AG09319 (cell line): ENCODE measurements around the gene LIMS1.

Source experiments
- DNase-seq: peaks from one replicate; pipeline ENCODE4 v3.0.0-alpha.2; 2010; ENCODE audit warnings: low read depth; ENCODE audit errors: extremely low read depth
- TF ChIP-seq, protein P1 (sequence below): IDR thresholded peaks from 2 replicates; pipeline ENCODE4 v1.5.1; 2011; ENCODE audit warnings: low read depth, mild to moderate bottlenecking, inconsistent platforms, low read length, moderate library complexity

LIMS1 gene

DNA sequence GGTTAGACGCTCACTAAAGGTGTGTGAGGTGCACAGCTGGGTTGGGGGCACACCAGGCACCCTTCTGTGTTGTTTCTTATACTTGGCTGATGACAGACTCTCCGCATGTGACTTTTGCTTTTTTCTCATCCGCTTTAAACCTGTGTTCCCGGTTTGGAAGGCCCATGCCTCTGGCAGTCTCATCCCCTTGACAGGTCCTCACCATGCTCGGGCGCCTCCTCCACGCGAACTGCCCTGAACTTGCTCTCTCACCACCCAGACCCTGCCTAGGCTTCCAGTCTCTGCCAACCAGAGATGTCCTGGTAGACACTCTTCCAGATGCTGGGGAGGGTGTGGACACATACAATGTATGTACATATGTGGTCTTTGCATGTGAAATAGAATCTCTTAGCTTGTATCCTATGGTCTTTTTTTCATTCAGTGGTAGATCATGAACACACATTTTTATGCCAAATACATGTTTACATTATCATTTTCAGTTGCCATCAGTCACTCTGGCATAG lies 79.8 kb downstream of the LIMS1 start:
- TF ChIP-seq, protein P1, sequence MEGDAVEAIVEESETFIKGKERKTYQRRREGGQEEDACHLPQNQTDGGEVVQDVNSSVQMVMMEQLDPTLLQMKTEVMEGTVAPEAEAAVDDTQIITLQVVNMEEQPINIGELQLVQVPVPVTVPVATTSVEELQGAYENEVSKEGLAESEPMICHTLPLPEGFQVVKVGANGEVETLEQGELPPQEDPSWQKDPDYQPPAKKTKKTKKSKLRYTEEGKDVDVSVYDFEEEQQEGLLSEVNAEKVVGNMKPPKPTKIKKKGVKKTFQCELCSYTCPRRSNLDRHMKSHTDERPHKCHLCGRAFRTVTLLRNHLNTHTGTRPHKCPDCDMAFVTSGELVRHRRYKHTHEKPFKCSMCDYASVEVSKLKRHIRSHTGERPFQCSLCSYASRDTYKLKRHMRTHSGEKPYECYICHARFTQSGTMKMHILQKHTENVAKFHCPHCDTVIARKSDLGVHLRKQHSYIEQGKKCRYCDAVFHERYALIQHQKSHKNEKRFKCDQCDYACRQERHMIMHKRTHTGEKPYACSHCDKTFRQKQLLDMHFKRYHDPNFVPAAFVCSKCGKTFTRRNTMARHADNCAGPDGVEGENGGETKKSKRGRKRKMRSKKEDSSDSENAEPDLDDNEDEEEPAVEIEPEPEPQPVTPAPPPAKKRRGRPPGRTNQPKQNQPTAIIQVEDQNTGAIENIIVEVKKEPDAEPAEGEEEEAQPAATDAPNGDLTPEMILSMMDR, result no peak

DNA sequence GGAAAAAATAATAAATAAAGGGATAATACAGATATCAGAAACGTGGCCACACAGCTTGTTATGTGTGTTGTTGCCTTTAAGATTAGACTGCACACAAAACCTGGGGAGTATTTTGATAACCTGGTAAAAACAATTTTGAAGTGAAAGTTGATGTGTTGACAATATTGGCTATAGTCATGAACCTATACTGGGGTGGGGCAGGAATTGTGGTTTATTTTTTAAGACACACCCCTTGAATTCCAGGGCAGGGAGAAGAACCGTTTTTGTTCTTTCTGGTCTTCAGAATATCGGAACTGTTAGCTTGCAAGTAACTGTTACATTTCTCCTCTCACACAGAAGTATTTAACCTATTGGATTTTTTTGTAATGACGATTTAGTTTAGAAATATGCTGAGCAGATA lies 80.4 kb downstream of the LIMS1 start:
- TF ChIP-seq, protein P1, result no peak
- DNase-seq, result no peak

More for the DNA sequence above, 79.8 kb downstream of the LIMS1 start:
- DNase-seq, result no peak

DNA sequence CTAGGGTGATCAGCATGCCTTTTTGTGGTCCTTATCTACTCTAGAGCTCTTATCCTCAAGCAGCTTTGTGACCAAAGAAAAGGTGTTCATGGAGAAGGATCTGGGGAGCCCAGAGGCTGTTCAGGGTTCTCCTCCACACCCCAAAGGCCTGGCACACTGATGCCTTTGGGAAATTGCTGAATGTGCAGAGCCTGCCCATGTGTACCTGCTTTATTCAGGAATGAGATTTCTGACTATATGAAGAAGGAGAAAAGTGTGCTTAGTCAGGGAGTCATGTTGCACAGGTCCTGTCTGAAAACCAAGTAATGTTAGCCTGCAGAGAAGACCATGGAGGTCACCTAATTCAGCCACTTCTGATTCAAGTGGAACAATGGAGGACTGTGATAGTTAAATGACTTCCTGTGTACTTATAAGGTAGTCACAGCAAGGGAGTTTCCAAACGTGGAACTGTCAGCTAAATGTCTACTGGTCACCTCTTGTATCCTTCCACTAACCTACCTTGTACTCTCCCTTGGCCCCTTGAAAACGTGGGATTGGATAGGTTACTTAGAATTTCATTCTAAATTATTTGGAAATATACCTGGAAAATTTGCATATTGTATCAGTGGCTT lies 81.3 kb downstream of the LIMS1 start:
- TF ChIP-seq, protein P1, result no peak
- DNase-seq, result no peak

DNA sequence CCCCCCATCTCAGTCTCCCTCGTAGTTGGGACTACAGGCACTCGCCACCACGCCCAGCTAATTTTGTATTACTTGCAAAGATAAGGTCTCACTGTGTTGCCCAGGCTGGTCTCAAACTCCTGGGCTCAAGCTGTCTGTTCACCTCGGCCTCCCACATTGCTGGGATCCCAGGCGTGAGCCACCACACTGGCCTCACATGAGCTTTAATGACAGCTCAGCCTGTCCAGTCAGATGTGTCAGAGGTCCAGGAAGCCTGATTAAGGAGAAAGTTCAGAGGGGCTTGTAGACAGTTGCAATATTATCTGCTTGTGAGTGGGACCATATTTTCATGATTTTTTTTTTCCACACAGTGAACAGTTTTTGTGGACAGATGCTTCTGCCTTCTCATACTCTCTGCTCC lies 82.0 kb downstream of the LIMS1 start:
- no peak for DNase-seq
- TF ChIP-seq, protein P1, result no peak

DNA sequence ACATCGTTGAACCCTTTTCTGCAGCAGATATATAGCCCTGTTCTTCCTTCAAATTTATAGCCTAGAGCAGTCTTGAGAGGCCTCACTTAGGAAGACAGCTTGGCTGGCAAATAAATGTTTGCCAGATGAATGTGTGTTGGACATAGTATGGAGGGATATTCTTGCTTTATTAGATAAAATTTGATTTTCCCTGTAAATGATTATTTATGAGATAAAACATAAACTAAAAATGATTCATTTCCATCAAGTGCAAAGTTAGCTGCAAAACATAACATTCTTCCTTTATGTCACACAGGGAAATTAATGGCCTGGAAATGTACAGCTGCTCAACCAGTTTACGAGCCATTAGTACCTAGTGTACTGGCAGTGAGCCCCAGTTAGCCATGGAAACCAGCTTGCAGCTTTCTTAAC lies 82.5 kb downstream of the LIMS1 start:
- TF ChIP-seq, protein P1, result no peak
- DNase-seq, result no peak

DNA sequence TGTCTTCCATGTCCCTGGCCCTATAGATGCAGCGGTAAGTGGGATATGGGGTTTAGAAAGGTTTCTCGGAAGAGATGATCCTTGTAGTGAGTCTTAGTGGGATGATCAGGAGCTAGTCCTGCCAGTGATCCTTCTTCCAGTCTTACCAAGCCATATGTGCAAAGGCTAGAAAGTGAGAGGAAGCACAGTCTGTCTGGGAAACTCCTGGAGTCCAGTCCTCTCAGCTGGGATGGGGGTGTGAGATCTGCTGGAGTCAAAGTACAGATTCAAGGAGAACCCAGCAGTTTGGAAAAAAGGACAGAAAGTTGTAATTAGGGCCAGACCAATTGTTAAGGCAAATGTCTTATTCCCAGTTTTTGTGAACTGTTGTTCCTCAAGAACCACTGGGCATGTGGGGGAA lies 83.3 kb downstream of the LIMS1 start:
- no peak for DNase-seq
- TF ChIP-seq, protein P1, result no peak

DNA sequence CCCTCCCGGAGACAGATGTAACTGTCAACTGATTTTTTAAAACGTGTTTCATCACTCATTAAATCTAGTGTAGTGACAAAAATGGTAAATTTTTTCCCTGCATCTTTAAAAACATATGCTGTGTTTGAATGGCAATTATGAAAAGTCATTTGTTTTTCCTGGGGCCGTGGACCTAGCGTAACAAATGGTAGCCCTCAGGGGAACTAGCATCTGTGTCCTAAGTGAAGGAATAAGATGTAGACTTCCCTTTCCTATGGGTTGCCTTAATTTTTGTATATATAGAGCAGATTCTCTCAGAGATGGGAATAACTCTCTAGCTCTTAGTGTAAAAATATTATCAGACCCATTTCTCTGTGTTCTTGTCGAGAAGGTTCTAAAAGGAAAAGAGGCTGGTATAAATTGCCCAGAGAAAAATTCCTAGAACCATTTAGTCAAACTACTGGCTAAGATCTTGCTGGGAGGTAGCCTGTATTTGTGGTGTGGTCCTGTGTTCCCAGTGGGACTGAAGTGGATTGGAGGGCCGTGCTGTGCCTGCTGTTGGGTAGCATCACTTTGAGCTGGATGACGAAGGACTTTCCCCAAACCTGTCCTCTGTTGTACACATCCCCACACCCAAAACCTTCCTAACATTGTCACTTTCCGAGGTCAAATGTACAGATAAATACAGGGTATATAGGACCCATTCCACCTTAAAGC lies 85.8 kb downstream of the LIMS1 start:
- TF ChIP-seq, protein P1, result no peak

More for the DNA sequence above, 85.8 kb downstream of the LIMS1 start:
- no peak for DNase-seq
